ENCODE results near the gene ABCA13.

The ABCA13 gene

DNA sequence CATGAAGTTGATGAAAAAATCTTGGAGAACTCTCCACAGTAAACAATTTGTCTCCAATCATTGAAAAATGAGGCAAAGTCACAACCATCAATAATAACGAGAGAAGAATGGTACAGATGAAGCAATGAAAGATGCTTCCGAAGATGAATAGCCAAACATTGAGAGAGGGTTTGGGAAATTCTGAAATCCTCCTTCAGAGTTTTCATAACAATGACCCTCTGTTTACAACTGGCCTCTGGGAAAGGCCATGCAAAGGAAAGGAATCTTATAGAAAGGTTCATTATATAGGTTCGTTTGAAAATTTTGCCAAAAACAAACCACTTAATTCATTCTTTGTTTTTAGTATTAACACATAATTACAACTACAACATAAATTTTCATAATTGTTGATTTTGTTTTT lies 166.5 kb downstream of the ABCA13 start:
- Histone ChIP-seq H3K4me2 (ENCODE audit: low read depth, low read length, poor library complexity, severe bottlenecking) (no peak overlapping the region), H3K9ac (ENCODE audit: low read depth, low read length, poor library complexity, severe bottlenecking) (no peak overlapping the region), H3K27me3 (ENCODE audit: insufficient read depth, low read length, poor library complexity, severe bottlenecking) (no peaks in the 10 kb centered on the region), H3F3A (ENCODE audit: low read depth) (no peaks in the 10 kb centered on the region), H3K36me3 (ENCODE audit: insufficient read depth, low read length) (no peaks in the 10 kb centered on the region), H3K4me3 (ENCODE audit: low read length, poor library complexity, severe bottlenecking) (no peak overlapping the region), H3K79me2 (ENCODE audit: insufficient read depth, low read length) (no peaks in the 10 kb centered on the region), H3K9me2 (replicated peaks; ENCODE audit: low read depth, low read length) (no peaks in the 10 kb centered on the region), H4K20me1 (ENCODE audit: insufficient read depth, low read length, poor library complexity, severe bottlenecking) (no peaks in the 10 kb centered on the region), H3K4me1 (ENCODE audit: insufficient read depth, low read length, poor library complexity, severe bottlenecking) (no peaks in the 10 kb centered on the region), H2AFZ (ENCODE audit: low read length) (no peak overlapping the region), H3K9me3 (ENCODE audit: insufficient read depth, low read depth, low read length) (no peaks in the 10 kb centered on the region)
- no peak for TF ChIP-seq EZH2phosphoT487 (IDR thresholded peaks at IDR 0.05; ENCODE audit: borderline replicate concordance)
- TF ChIP-seq, protein P1, sequence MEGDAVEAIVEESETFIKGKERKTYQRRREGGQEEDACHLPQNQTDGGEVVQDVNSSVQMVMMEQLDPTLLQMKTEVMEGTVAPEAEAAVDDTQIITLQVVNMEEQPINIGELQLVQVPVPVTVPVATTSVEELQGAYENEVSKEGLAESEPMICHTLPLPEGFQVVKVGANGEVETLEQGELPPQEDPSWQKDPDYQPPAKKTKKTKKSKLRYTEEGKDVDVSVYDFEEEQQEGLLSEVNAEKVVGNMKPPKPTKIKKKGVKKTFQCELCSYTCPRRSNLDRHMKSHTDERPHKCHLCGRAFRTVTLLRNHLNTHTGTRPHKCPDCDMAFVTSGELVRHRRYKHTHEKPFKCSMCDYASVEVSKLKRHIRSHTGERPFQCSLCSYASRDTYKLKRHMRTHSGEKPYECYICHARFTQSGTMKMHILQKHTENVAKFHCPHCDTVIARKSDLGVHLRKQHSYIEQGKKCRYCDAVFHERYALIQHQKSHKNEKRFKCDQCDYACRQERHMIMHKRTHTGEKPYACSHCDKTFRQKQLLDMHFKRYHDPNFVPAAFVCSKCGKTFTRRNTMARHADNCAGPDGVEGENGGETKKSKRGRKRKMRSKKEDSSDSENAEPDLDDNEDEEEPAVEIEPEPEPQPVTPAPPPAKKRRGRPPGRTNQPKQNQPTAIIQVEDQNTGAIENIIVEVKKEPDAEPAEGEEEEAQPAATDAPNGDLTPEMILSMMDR (conservative IDR thresholded peaks at IDR 0.05; ENCODE audit: low read length): no peak

DNA sequence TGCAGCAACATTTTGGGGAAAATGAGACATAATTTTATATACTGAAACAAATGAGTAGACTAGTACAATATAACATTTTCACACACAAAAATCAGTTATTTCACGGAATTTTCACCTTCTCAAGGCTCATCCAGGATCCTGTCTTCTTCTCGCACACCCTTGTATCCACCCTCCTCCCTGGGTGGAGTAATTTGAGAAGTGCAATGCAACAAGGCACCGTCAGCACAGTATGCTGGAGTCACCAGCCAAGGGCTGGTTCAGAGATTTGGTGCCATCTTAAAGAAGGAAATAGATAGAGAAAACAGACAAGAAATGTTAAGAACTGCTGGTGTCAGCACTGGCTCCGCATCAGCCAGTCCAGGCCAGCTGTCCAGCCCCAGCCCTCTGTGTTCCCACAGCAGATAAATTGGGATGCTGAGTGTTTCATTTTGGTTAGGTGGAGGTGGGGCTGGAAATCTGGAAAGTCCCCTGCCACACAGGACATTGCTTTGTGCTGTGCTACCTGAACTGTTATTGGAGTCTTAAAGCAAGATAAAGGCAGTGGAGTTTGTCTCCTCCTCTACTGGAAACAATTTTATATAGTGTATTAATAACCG lies 176.1 kb downstream of the ABCA13 start:
- Histone ChIP-seq H3K36me3 (ENCODE audit: insufficient read depth, low read length) (no peaks in the 10 kb centered on the region), H3K79me2 (ENCODE audit: insufficient read depth, low read length) (no peaks in the 10 kb centered on the region), H3K9me3 (ENCODE audit: insufficient read depth, low read depth, low read length) (no peaks in the 10 kb centered on the region), H3K4me3 (ENCODE audit: low read length, poor library complexity, severe bottlenecking) (no peak overlapping the region), H3K9ac (ENCODE audit: low read depth, low read length, poor library complexity, severe bottlenecking) (no peak overlapping the region), H4K20me1 (ENCODE audit: insufficient read depth, low read length, poor library complexity, severe bottlenecking) (no peaks in the 10 kb centered on the region), H3F3A (ENCODE audit: low read depth) (no peaks in the 10 kb centered on the region), H3K4me2 (ENCODE audit: low read depth, low read length, poor library complexity, severe bottlenecking) (no peak overlapping the region), H3K4me1 (ENCODE audit: insufficient read depth, low read length, poor library complexity, severe bottlenecking) (no peaks in the 10 kb centered on the region), H3K9me2 (replicated peaks; ENCODE audit: low read depth, low read length) (no peaks in the 10 kb centered on the region), H3K27me3 (ENCODE audit: insufficient read depth, low read length, poor library complexity, severe bottlenecking) (no peaks in the 10 kb centered on the region), H2AFZ (ENCODE audit: low read length) (no peak overlapping the region)
- no peak for TF ChIP-seq EZH2phosphoT487 (IDR thresholded peaks at IDR 0.05; ENCODE audit: borderline replicate concordance)
- TF ChIP-seq, protein P1 (conservative IDR thresholded peaks at IDR 0.05; ENCODE audit: low read length): no peak

DNA sequence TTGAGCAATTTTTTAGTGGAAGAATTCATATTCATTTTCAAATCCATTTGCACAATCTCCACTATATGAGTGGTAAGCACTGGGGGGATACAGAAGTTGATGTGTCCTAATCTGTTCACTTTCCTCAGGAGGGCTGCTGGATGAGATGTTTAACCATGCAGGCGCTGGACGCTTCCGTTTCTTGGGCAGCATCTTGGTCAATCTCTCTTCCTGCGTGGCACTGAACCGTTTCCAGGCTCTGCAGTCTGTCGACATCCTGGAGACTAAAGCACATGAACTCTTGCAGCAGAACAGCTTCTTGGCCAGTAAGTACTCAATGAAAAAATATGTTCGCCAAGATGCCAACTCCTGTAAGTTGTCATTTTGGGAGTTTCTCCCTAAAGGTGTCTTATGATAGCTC lies 179.3 kb downstream of the ABCA13 start:
- no peak for TF ChIP-seq EZH2phosphoT487 (IDR thresholded peaks at IDR 0.05; ENCODE audit: borderline replicate concordance)
- TF ChIP-seq, protein P1 (conservative IDR thresholded peaks at IDR 0.05; ENCODE audit: low read length): no peak

More for the DNA sequence above, 179.3 kb downstream of the ABCA13 start:
- Histone ChIP-seq H3K79me2 (ENCODE audit: insufficient read depth, low read length) (no peaks in the 10 kb centered on the region), H3F3A (ENCODE audit: low read depth) (no peaks in the 10 kb centered on the region), H2AFZ (ENCODE audit: low read length) (no peak overlapping the region), H3K4me2 (ENCODE audit: low read depth, low read length, poor library complexity, severe bottlenecking) (no peak overlapping the region), H3K9me2 (replicated peaks; ENCODE audit: low read depth, low read length) (no peaks in the 10 kb centered on the region), H3K4me3 (ENCODE audit: low read length, poor library complexity, severe bottlenecking) (no peak overlapping the region), H3K9ac (ENCODE audit: low read depth, low read length, poor library complexity, severe bottlenecking) (no peak overlapping the region), H3K27me3 (ENCODE audit: insufficient read depth, low read length, poor library complexity, severe bottlenecking) (no peaks in the 10 kb centered on the region), H3K9me3 (ENCODE audit: insufficient read depth, low read depth, low read length) (no peaks in the 10 kb centered on the region), H3K4me1 (ENCODE audit: insufficient read depth, low read length, poor library complexity, severe bottlenecking) (no peaks in the 10 kb centered on the region), H3K36me3 (ENCODE audit: insufficient read depth, low read length) (no peaks in the 10 kb centered on the region), H4K20me1 (ENCODE audit: insufficient read depth, low read length, poor library complexity, severe bottlenecking) (no peaks in the 10 kb centered on the region)

Data from Loucy (cell line).